ENCODE measurements around the gene ACAP1. TPM values are rescaled to one million over a fixed set of nuclear protein-coding genes. Genes with fewer than 3 reads are reported as not detected.

The ACAP1 gene
- total RNA-seq, 2 donors from 2014 or later = 0.99 to 2.1 TPM

GRCh38 chr17:7311110-7311705 lies 25.1 kb upstream of the ACAP1 start:
- ATAC-seq = no peak
- intact Hi-C loops (cut with DNase I) = no loop called here
- H3K27ac ChIP-seq = peak overlapping the region in 1 of 4 donors; percentile 6
- peaks cover 5 to 31% of the 10 kb centered on the region in 2 donors for H3K36me3 ChIP-seq (replicated peaks in 1 of 2; ENCODE audit: insufficient read depth in 1 of 2, low read depth in 2 of 2)
- peaks cover 63% of the 10 kb centered on the region for H3K4me1 ChIP-seq
- H3K9me3 ChIP-seq = no peaks in the 10 kb centered on the region
- DNase-seq = no peak
- H3K4me3 ChIP-seq = no peak overlapping the region
- H3K27me3 ChIP-seq = no peaks in the 10 kb centered on the region
- TF ChIP-seq CTCF (IDR thresholded peaks at IDR 0.05) = no peak
- TF ChIP-seq POLR2A (IDR thresholded peaks at IDR 0.05) = no peak
- 62 to 73% methylated on average over 7 of the region's 7 CpGs for WGBS, 2 donors

GRCh38 chr17:7312432-7313087 lies 23.8 kb upstream of the ACAP1 start:
- H3K27me3 ChIP-seq = no peaks in the 10 kb centered on the region
- TF ChIP-seq POLR2A (IDR thresholded peaks at IDR 0.05) (no peak), CTCF (IDR thresholded peaks at IDR 0.05) (no peak)
- ATAC-seq (no peak), DNase-seq (no peak)
- WGBS, 2 donors = 54 to 66% methylated on average over 6 to 7 of the region's 7 CpGs
- intact Hi-C loops (cut with DNase I) = no loop called here
- peaks cover 5 to 31% of the 10 kb centered on the region in 2 donors for H3K36me3 ChIP-seq (replicated peaks in 1 of 2; ENCODE audit: insufficient read depth in 1 of 2, low read depth in 2 of 2)
- H3K9me3 ChIP-seq = no peaks in the 10 kb centered on the region
- no peak overlapping the region for H3K4me3 ChIP-seq
- peaks cover 65% of the 10 kb centered on the region for H3K4me1 ChIP-seq
- H3K27ac ChIP-seq = peak overlapping the region in 1 of 4 donors; percentile 5

- Histone ChIP-seq H3K9me3 (no peaks in the 10 kb centered on the region), H3K4me1 (peaks cover 65% of the 10 kb centered on the region), H3K4me3 (no peak overlapping the region), H3K27me3 (no peaks in the 10 kb centered on the region), H3K36me3 (replicated peaks in 1 of 2; ENCODE audit: insufficient read depth in 1 of 2, low read depth in 2 of 2) (peaks cover 5 to 36% of the 10 kb centered on the region in 2 donors), H3K27ac (peak overlapping the region in 2 of 4 donors; percentile 5 to 24)
- no peak for DNase-seq
- no peak for ATAC-seq
- intact Hi-C loops (cut with DNase I) = no loop called here
- TF ChIP-seq POLR2A (IDR thresholded peaks at IDR 0.05) = peak in 1 of 3 donors; percentile 15
- peak in 4 of 7 experiments; percentile 3 to 28 (median 14) for TF ChIP-seq CTCF (IDR thresholded peaks at IDR 0.05)
- 79 to 80% methylated on average over 6 to 7 of the region's 7 CpGs for WGBS, 2 donors
Observed at GRCh38 chr17:7313088-7313889, 23.0 kb upstream of the ACAP1 start.

- H3K27ac ChIP-seq = peak overlapping the region; percentile 88 to 97 (median 90)
- WGBS, 2 donors = 33 to 35% methylated on average over 7 to 9 of the region's 9 CpGs
- intact Hi-C loops (cut with DNase I) = no loop called here
- H3K9me3 ChIP-seq = no peaks in the 10 kb centered on the region
- H3K36me3 ChIP-seq (replicated peaks in 1 of 2; ENCODE audit: insufficient read depth in 1 of 2, low read depth in 2 of 2) = peaks cover 5 to 39% of the 10 kb centered on the region in 2 donors
- ATAC-seq = no peak
- peak overlapping the region; percentile 86 to 91 for H3K4me3 ChIP-seq
- TF ChIP-seq CTCF (IDR thresholded peaks at IDR 0.05) (no peak), POLR2A (IDR thresholded peaks at IDR 0.05) (no peak)
- no peaks in the 10 kb centered on the region for H3K27me3 ChIP-seq
- DNase-seq = no peak
- H3K4me1 ChIP-seq = peaks cover 57% of the 10 kb centered on the region
Observed at GRCh38 chr17:7313890-7314718, 22.2 kb upstream of the ACAP1 start.

Data from body of pancreas (tissue), 4 donors.